ENCODE results near the gene C6orf132.

Gene C6orf132

GRCh38 chr6:42099340-42100028 lies 42.9 kb downstream of the C6orf132 start:
- in situ Hi-C loops (cut with HindIII; ENCODE audit: low pct_ligation_motif_present, low pct_unique_long_range_greater_than_20kb, low sequenced_read_pairs): no loop called here
- DNase-seq: peak; percentile 38

- in situ Hi-C loops (cut with HindIII; ENCODE audit: low pct_ligation_motif_present, low pct_unique_long_range_greater_than_20kb, low sequenced_read_pairs): no loop called here
- DNase-seq: no peak
These were observed 46.5 kb downstream of the C6orf132 start for GRCh38 chr6:42095776-42096541.

GRCh38 chr6:42095094-42095493 lies 47.3 kb downstream of the C6orf132 start:
- in situ Hi-C loops (cut with HindIII; ENCODE audit: low pct_ligation_motif_present, low pct_unique_long_range_greater_than_20kb, low sequenced_read_pairs): no loop called here
- no peak for DNase-seq

- DNase-seq: no peak
- in situ Hi-C loops (cut with HindIII; ENCODE audit: low pct_ligation_motif_present, low pct_unique_long_range_greater_than_20kb, low sequenced_read_pairs): no loop called here
These were observed 48.7 kb downstream of the C6orf132 start for GRCh38 chr6:42093582-42094329.

- in situ Hi-C loops (cut with HindIII; ENCODE audit: low pct_ligation_motif_present, low pct_unique_long_range_greater_than_20kb, low sequenced_read_pairs): no loop called here
These were observed 50.7 kb downstream of the C6orf132 start for GRCh38 chr6:42091718-42092023.

GRCh38 chr6:42090819-42091717 lies 51.4 kb downstream of the C6orf132 start:
- DNase-seq: no peak
- in situ Hi-C loops (cut with HindIII; ENCODE audit: low pct_ligation_motif_present, low pct_unique_long_range_greater_than_20kb, low sequenced_read_pairs): no loop called here

More at GRCh38 chr6:42091718-42092023, 50.7 kb downstream of the C6orf132 start:
- DNase-seq: peak; percentile 14

- in situ Hi-C loops (cut with HindIII; ENCODE audit: low pct_ligation_motif_present, low pct_unique_long_range_greater_than_20kb, low sequenced_read_pairs): no loop called here
These were observed 54.3 kb downstream of the C6orf132 start for GRCh38 chr6:42088101-42088591.

GRCh38 chr6:42086046-42087035 lies 56.1 kb downstream of the C6orf132 start:
- DNase-seq: peak; percentile 18
- in situ Hi-C loops (cut with HindIII; ENCODE audit: low pct_ligation_motif_present, low pct_unique_long_range_greater_than_20kb, low sequenced_read_pairs): no loop called here

More at GRCh38 chr6:42088101-42088591, 54.3 kb downstream of the C6orf132 start:
- DNase-seq: peak; percentile 86

GRCh38 chr6:42084889-42085288 lies 57.5 kb downstream of the C6orf132 start:
- in situ Hi-C loops (cut with HindIII; ENCODE audit: low pct_ligation_motif_present, low pct_unique_long_range_greater_than_20kb, low sequenced_read_pairs): no loop called here

GRCh38 chr6:42083530-42083929 lies 58.9 kb downstream of the C6orf132 start:
- in situ Hi-C loops (cut with HindIII; ENCODE audit: low pct_ligation_motif_present, low pct_unique_long_range_greater_than_20kb, low sequenced_read_pairs): no loop called here
- no peak for DNase-seq

More at GRCh38 chr6:42084889-42085288, 57.5 kb downstream of the C6orf132 start:
- peak; percentile 28 for DNase-seq

GRCh38 chr6:42079941-42080464 lies 62.4 kb downstream of the C6orf132 start:
- in situ Hi-C loops (cut with HindIII; ENCODE audit: low pct_ligation_motif_present, low pct_unique_long_range_greater_than_20kb, low sequenced_read_pairs): no loop called here
- DNase-seq: no peak

- no peak for DNase-seq
- in situ Hi-C loops (cut with HindIII; ENCODE audit: low pct_ligation_motif_present, low pct_unique_long_range_greater_than_20kb, low sequenced_read_pairs): no loop called here
These were observed 64.0 kb downstream of the C6orf132 start for GRCh38 chr6:42078386-42078785.

GRCh38 chr6:42075159-42075838 lies 67.1 kb downstream of the C6orf132 start:
- peak; percentile 82 for DNase-seq
- in situ Hi-C loops (cut with HindIII; ENCODE audit: low pct_ligation_motif_present, low pct_unique_long_range_greater_than_20kb, low sequenced_read_pairs): no loop called here

- in situ Hi-C loops (cut with HindIII; ENCODE audit: low pct_ligation_motif_present, low pct_unique_long_range_greater_than_20kb, low sequenced_read_pairs): no loop called here
- DNase-seq: no peak
These were observed 69.1 kb downstream of the C6orf132 start for GRCh38 chr6:42073287-42073686.

GRCh38 chr6:42071881-42072583 lies 70.4 kb downstream of the C6orf132 start:
- in situ Hi-C loops (cut with HindIII; ENCODE audit: low pct_ligation_motif_present, low pct_unique_long_range_greater_than_20kb, low sequenced_read_pairs): no loop called here
- no peak for DNase-seq
